Stimulated activated CD4-positive, alpha-beta T cell treated with anti-CD3 and anti-CD28 coated beads, Interleukin-4, amount 100 ng/mL, for 48 hours (primary cell): ENCODE results near the gene SLC66A2.
"Not testable (repeated sequence)": the region's sequence is repeated elsewhere in the genome, so short reads cannot be mapped to it uniquely, and the experiment has no call there.

Source experiments
- DNase-seq, 2 donors: peaks; one replicate each; pipeline ENCODE4 v3.0.0-alpha.2; 2020; ENCODE audit warnings: low read depth in 2 of 2

SLC66A2 gene

GRCh38 chr18:79971211-79971952 is 19.9 kb upstream of the SLC66A2 start:
- DNase-seq, result no peak

GRCh38 chr18:79970419-79971133 is 19.1 kb upstream of the SLC66A2 start:
- no peak for DNase-seq

GRCh38 chr18:79965119-79965902 is 13.9 kb upstream of the SLC66A2 start:
- no peak for DNase-seq

- peak; percentile 58 to 65 for DNase-seq
Measured at GRCh38 chr18:79964330-79965118, 13.1 kb upstream of the SLC66A2 start, which contains the start of gene HSBP1L1. HSBP1L1 (plus strand) TSS chr18:79964643; CDS start chr18:79964736, 93 bp downstream.

- DNase-seq, result no peak
Measured at GRCh38 chr18:79963658-79964329, 12.3 kb upstream of the SLC66A2 start.

- DNase-seq, result peak in 1 of 2 donors; percentile 66
Measured at GRCh38 chr18:79962835-79963657, 11.6 kb upstream of the SLC66A2 start.

GRCh38 chr18:79962311-79962710 is 10.9 kb upstream of the SLC66A2 start:
- no peak for DNase-seq

GRCh38 chr18:79961527-79962291 is 10.3 kb upstream of the SLC66A2 start:
- no peak for DNase-seq

GRCh38 chr18:79960921-79961526 is 9.6 kb upstream of the SLC66A2 start:
- DNase-seq, result no peak

GRCh38 chr18:79960161-79960801 is 8.8 kb upstream of the SLC66A2 start:
- not testable (repeated sequence) for DNase-seq

- no peak for DNase-seq
Measured at GRCh38 chr18:79958981-79959380, 7.5 kb upstream of the SLC66A2 start.

- no peak for DNase-seq
Measured at GRCh38 chr18:79956276-79956675, 4.8 kb upstream of the SLC66A2 start.

GRCh38 chr18:79955302-79956075 is 4.0 kb upstream of the SLC66A2 start:
- no peak for DNase-seq

GRCh38 chr18:79954791-79955190 is 3.3 kb upstream of the SLC66A2 start:
- DNase-seq, result no peak

- no peak for DNase-seq
Measured at GRCh38 chr18:79953971-79954651, 2.7 kb upstream of the SLC66A2 start.

- no peak for DNase-seq
Measured at GRCh38 chr18:79952996-79953559, 1.6 kb upstream of the SLC66A2 start.
